GM18505 (cell line): Measurements from ENCODE around the gene PPP1R12C.
"Not testable (repeated sequence)": the region's sequence is repeated elsewhere in the genome, so short reads cannot be mapped to it uniquely, and the experiment has no call there.

Experiments
- ATAC-seq: cut with Tn5 transposase; IDR thresholded peaks from one replicate; pipeline ENCODE4 v1.9.1; 2021; ENCODE audit not compliant: unreplicated experiment
- POLR2A ChIP-seq: IDR thresholded peaks from 4 replicates; pipeline ENCODE4 v1.6.1; 2011; ENCODE audit warnings: borderline replicate concordance; ENCODE audit not compliant: insufficient read depth, insufficient read length; ENCODE audit errors: extremely low read depth

The PPP1R12C gene

GRCh38 chr19:55112246-55112776 lies 5.1 kb downstream of the PPP1R12C start:
- ATAC-seq, result no peak
- no peak for TF ChIP-seq POLR2A

GRCh38 chr19:55111238-55111831 lies 6.1 kb downstream of the PPP1R12C start:
- TF ChIP-seq POLR2A, result no peak
- no peak for ATAC-seq

- TF ChIP-seq POLR2A, result no peak
- no peak for ATAC-seq
Observed at GRCh38 chr19:55109527-55110291, 7.7 kb downstream of the PPP1R12C start.

GRCh38 chr19:55107252-55107651 lies 10.2 kb downstream of the PPP1R12C start:
- ATAC-seq, result not testable (repeated sequence)

GRCh38 chr19:55106591-55106990 lies 10.8 kb downstream of the PPP1R12C start:
- ATAC-seq, result no peak
- TF ChIP-seq POLR2A, result no peak

GRCh38 chr19:55105237-55105636 lies 12.2 kb downstream of the PPP1R12C start:
- no peak for ATAC-seq

GRCh38 chr19:55103190-55103589 lies 14.2 kb downstream of the PPP1R12C start:
- TF ChIP-seq POLR2A, result no peak
- ATAC-seq, result no peak

More at GRCh38 chr19:55105237-55105636, 12.2 kb downstream of the PPP1R12C start:
- no peak for TF ChIP-seq POLR2A

- ATAC-seq, result no peak
- TF ChIP-seq POLR2A, result no peak
Observed at GRCh38 chr19:55101261-55101660, 16.2 kb downstream of the PPP1R12C start.

- ATAC-seq, result no peak
- no peak for TF ChIP-seq POLR2A
Observed at GRCh38 chr19:55099557-55100506, 17.6 kb downstream of the PPP1R12C start.

GRCh38 chr19:55098716-55099556 lies 18.5 kb downstream of the PPP1R12C start:
- no peak for TF ChIP-seq POLR2A
- ATAC-seq, result no peak

- TF ChIP-seq POLR2A, result no peak
- ATAC-seq, result no peak
Observed at GRCh38 chr19:55097864-55098715, 19.3 kb downstream of the PPP1R12C start.
